DMS 273 treated with DMSO at 0.1 percent for 48 hours (cell line): ENCODE results near the gene IFNGR2.

Experiments
- DNase-seq: peaks from one replicate; lab custom pipeline; 2025; lab: John Stamatoyannopoulos, UW

The IFNGR2 gene

DNA sequence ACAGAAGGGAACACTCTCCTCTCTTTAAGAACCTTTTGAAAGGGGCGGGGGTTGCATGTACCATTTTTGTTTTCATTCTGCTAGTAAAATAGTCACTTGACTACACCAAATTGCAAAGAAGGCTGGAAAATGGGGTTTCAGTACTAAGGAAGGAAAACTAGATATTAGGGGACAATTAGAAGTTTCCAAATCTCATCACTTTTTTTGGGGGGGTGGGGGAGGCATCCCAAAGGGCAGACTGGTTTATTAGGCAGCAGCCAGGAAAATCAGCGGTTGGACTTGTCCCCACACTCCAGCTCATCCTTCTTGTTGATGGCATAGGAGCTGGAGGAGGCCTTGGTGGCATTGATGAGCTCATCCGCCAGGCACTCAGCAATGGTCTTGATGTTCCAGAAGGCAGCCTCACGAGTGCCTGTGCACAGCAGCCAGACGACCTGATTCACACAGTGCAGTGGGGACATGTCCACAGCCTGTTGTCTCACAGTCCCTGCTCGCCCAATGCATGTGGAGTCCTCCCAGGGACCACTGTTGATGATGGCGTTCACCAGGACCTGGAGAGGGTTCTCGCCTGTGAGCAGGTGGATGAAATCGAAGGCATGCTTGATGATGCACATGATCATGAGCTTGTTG, 78.2 kb downstream of the IFNGR2 start:
- no peak for DNase-seq
